SK-N-SH (cell line): Measurements from ENCODE around the gene RAB42. TPM values are rescaled to one million over a fixed set of nuclear protein-coding genes. Genes with fewer than 3 reads are reported as not detected.

Source experiments
- CTCF ChIA-PET: fragments of 300-600, 350-600 bp; formaldehyde crosslinking; extraction: SDS; loops from one replicate; lab custom pipeline; 2021; lab: Yijun Ruan, JAX
- POLR2A ChIA-PET: fragments of 350-600 bp; sonication (Branson Sonifier 250); formaldehyde crosslinking; extraction: SDS; loops from one replicate; lab custom pipeline; 2020; ENCODE audit warnings: antibody characterized with exemption, inconsistent platforms; lab: Yijun Ruan, JAX
- DNase-seq: peaks from one replicate; pipeline ENCODE4 v3.0.0; 2012
- H2AFZ ChIP-seq: fragments of 200-600 bp; sonication (generic); 2 replicates; pipeline ENCODE4 v1.8.1; 2016; ENCODE audit warnings: antibody characterized with exemption, mild to moderate bottlenecking, low read depth
- H3F3A ChIP-seq: fragments of 200-600 bp; sonication (generic); replicated peaks from 2 replicates; pipeline ENCODE3; 2016; ENCODE audit warnings: antibody characterized with exemption, mild to moderate bottlenecking; ENCODE audit not compliant: insufficient read depth
- H3K27ac ChIP-seq, 2 experiments: fragments of 200-500 bp in 1 of 2; fragments of 200-600 bp in 1 of 2; sonication (Bioruptor generic) in 1 of 2; sonication (generic), shearing (Covaris generic) in 1 of 2; 2 replicates each; pipeline versions ENCODE4 v1.5.1 to v1.6.1; 2014 to 2016; ENCODE audit warnings: low read depth in 2 of 2, inconsistent platforms in 1 of 2, low read length in 1 of 2, mild to moderate bottlenecking in 1 of 2, mixed read lengths in 1 of 2
- H3K27me3 ChIP-seq: fragments of 200-600 bp; sonication (generic), shearing (Covaris generic); 2 replicates; pipeline ENCODE4 v1.6.1; 2016; ENCODE audit warnings: mixed run types; ENCODE audit not compliant: insufficient read depth
- H3K36me3 ChIP-seq, 2 experiments: fragments of 200-500 bp in 1 of 2; fragments of 200-600 bp in 1 of 2; sonication (Bioruptor generic) in 1 of 2; sonication (generic) in 1 of 2; replicated peaks in 1 of 2; 2 replicates each; pipeline versions ENCODE3 to v1.5.1; 2014 to 2016; ENCODE audit warnings: low read length in 1 of 2, mild to moderate bottlenecking in 1 of 2; ENCODE audit not compliant: insufficient read depth in 2 of 2, control insufficient read depth in 1 of 2
- H3K4me1 ChIP-seq, 2 experiments: fragments of 200-500 bp in 1 of 2; fragments of 200-600 bp in 1 of 2; sonication (Bioruptor generic) in 1 of 2; sonication (generic), shearing (Covaris generic) in 1 of 2; 2 replicates each; pipeline versions ENCODE4 v1.5.1 to v1.6.1; 2014 to 2016; ENCODE audit warnings: low read depth in 1 of 2, low read length in 1 of 2, mixed run types in 1 of 2; ENCODE audit not compliant: insufficient read depth in 2 of 2, control insufficient read depth in 1 of 2
- H3K4me2 ChIP-seq: fragments of 200-600 bp; sonication (generic), shearing (Covaris generic); 2 replicates; pipeline ENCODE4 v1.6.1; 2017; ENCODE audit warnings: mixed run types
- H3K4me3 ChIP-seq, 2 experiments: fragments of 200-500 bp in 1 of 2; fragments of 200-600 bp in 1 of 2; sonication (Bioruptor generic) in 1 of 2; sonication (generic), shearing (Covaris generic) in 1 of 2; 2 replicates each; pipeline versions ENCODE4 v1.5.1 to v1.8.1; 2014 to 2016; ENCODE audit warnings: low read depth in 2 of 2, inconsistent platforms in 1 of 2, low read length in 1 of 2, mild to moderate bottlenecking in 1 of 2, mixed read lengths in 1 of 2, moderate library complexity in 1 of 2
- H3K79me2 ChIP-seq: fragments of 200-600 bp; sonication (generic); 2 replicates; pipeline ENCODE4 v1.8.1; 2017; ENCODE audit warnings: mild to moderate bottlenecking; ENCODE audit not compliant: insufficient read depth
- H3K9ac ChIP-seq: fragments of 200-600 bp; sonication (generic); 2 replicates; pipeline ENCODE4 v1.6.1; 2017; ENCODE audit warnings: mixed run types
- H3K9me2 ChIP-seq: fragments of 200-600 bp; sonication (generic); 2 replicates; pipeline ENCODE4 v1.6.1; 2017; ENCODE audit warnings: mixed run types
- H3K9me3 ChIP-seq: fragments of 200-600 bp; sonication (generic); 2 replicates; pipeline ENCODE4 v1.6.1; 2017; ENCODE audit warnings: mixed run types, mild to moderate bottlenecking, moderate library complexity
- H4K20me1 ChIP-seq: fragments of 200-600 bp; sonication (generic); 2 replicates; pipeline ENCODE4 v1.6.1; 2017; ENCODE audit warnings: mild to moderate bottlenecking, mixed run types; ENCODE audit not compliant: insufficient read depth
- ELF1 ChIP-seq: IDR thresholded peaks from 2 replicates; pipeline ENCODE4 v1.4.0; 2012
- EP300 ChIP-seq, 2 experiments: IDR thresholded peaks; 2 replicates each; pipeline versions ENCODE4 v1.4.0 to v1.6.1; 2012; ENCODE audit warnings: borderline replicate concordance in 1 of 2, low read depth in 1 of 2, low read length in 1 of 2
- FOSL2 ChIP-seq: IDR thresholded peaks from 2 replicates; pipeline ENCODE4 v1.4.0; 2012; ENCODE audit warnings: low read depth, mild to moderate bottlenecking, moderate library complexity, borderline replicate concordance
- FOXJ3 ChIP-seq: sonication (generic); formaldehyde crosslinking; IDR thresholded peaks from 2 replicates; pipeline ENCODE4 v1.5.1; 2020; ENCODE audit warnings: mild to moderate bottlenecking, missing genetic modification reagents
- GABPA ChIP-seq: IDR thresholded peaks from 2 replicates; pipeline ENCODE4 v1.4.0; 2012; ENCODE audit warnings: low read depth, mild to moderate bottlenecking
- GATA2 ChIP-seq: sonication (generic); formaldehyde crosslinking; IDR thresholded peaks from 2 replicates; pipeline ENCODE4 v1.5.0; 2020; ENCODE audit warnings: mild to moderate bottlenecking, missing genetic modification reagents
- JUND ChIP-seq: IDR thresholded peaks from 2 replicates; pipeline ENCODE4 v1.4.0; 2012
- NFIC ChIP-seq: IDR thresholded peaks from 2 replicates; pipeline ENCODE4 v1.4.0; 2012; ENCODE audit warnings: borderline replicate concordance
- RCOR1 ChIP-seq: fragments of 150-350 bp; IDR thresholded peaks from 2 replicates; pipeline ENCODE4 v1.6.1; 2017; ENCODE audit warnings: antibody characterized with exemption, low read length
- RFX5 ChIP-seq: IDR thresholded peaks from 2 replicates; pipeline ENCODE4 v1.6.1; 2012; ENCODE audit warnings: mild to moderate bottlenecking, improper control_type of control experiment, low read length
- RXRA ChIP-seq: IDR thresholded peaks from 2 replicates; pipeline ENCODE4 v1.4.0; 2012; ENCODE audit warnings: low read depth, mild to moderate bottlenecking, borderline replicate concordance
- SIN3A ChIP-seq: IDR thresholded peaks from 2 replicates; pipeline ENCODE4 v1.6.1; 2012; ENCODE audit warnings: low read depth, mild to moderate bottlenecking, low read length, moderate library complexity, borderline replicate concordance
- TCF12 ChIP-seq: IDR thresholded peaks from 2 replicates; pipeline ENCODE4 v1.4.0; 2012
- TEAD4 ChIP-seq: IDR thresholded peaks from 2 replicates; pipeline ENCODE4 v1.4.0; 2012; ENCODE audit warnings: mild to moderate bottlenecking, borderline replicate concordance; ENCODE audit not compliant: insufficient read depth
- YY1 ChIP-seq: IDR thresholded peaks from 2 replicates; pipeline ENCODE4 v1.4.0; 2012; ENCODE audit warnings: low read depth, mild to moderate bottlenecking
- WGBS: methylation state at CpG from one replicate; pipeline ENCODE4 v1.1.6; 2017; ENCODE audit warnings: low lambda C conversion rate; 5-methylcytosine and 5-hydroxymethylcytosine counted together
- polyA plus RNA-seq, 3 experiments: library from polyadenylated mRNA; depleted of rRNA; stranded (reverse); fragments of >200 nt; gene quantifications; 2 replicates each; pipeline ENCODE4 v1.2.3, GENCODE V29; 2012
- TF ChIP-seq, protein P1 (sequence below): IDR thresholded peaks from 2 replicates; pipeline ENCODE4; 2012
- TF ChIP-seq, protein P2 (sequence below): fragments of 150-350 bp; IDR thresholded peaks from 2 replicates; pipeline ENCODE4 v1.6.1; 2016; ENCODE audit warnings: mild to moderate bottlenecking, low read depth, low read length
- TF ChIP-seq, protein P3 (sequence below): fragments of 200-600 bp; sonication (generic); IDR thresholded peaks from 2 replicates; pipeline ENCODE4 v1.6.1; 2017; ENCODE audit warnings: antibody characterized with exemption, mild to moderate bottlenecking, moderate library complexity
- TF ChIP-seq, protein P4 (sequence below): IDR thresholded peaks from 2 replicates; pipeline ENCODE4 v1.4.0; 2012; ENCODE audit warnings: low read depth, borderline replicate concordance
- TF ChIP-seq, protein P5 (sequence below): IDR thresholded peaks from 2 replicates; pipeline ENCODE4 v1.4.0; 2012; ENCODE audit warnings: low read depth

The RAB42 gene
- polyA plus RNA-seq, 1 of the 3 experiments (the other 2 are of a cell fraction): 4.6 TPM

DNA sequence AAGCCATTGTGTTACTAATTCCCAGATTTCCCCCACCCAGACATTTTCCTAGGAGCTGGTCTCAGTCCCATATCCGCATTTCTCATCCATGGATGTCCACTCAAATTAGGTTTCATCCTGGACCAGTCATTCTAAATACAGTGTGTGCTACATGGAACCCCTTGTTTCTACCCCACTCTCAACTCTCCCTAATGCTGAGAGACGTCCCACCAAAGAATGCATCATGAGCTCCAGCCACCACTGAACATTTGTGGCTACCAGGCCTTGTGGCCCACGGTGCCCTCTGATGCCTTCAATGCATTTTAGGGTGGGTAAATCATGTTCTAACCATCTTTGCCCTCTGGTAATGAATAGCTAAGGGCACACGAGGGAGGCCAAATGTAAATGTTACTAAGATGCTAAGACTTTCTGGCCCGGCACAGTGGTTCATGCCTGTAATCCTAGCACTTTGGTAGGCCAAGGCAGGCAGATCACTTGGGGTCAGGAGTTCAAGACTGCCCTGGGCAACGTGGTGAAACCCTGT lies 13.3 kb upstream of the RAB42 start:
- Histone ChIP-seq H3F3A (peaks cover 66% of the 10 kb centered on the region), H3K9me2 (no peaks in the 10 kb centered on the region), H4K20me1 (peaks cover 31% of the 10 kb centered on the region), H3K27me3 (no peaks in the 10 kb centered on the region), H3K27ac (no peak overlapping the region), H3K9me3 (no peaks in the 10 kb centered on the region), H3K9ac (no peak overlapping the region), H3K4me2 (no peak overlapping the region), H2AFZ (no peak overlapping the region), H3K79me2 (peaks cover 30% of the 10 kb centered on the region), H3K36me3 (peaks cover 27 to 45% of the 10 kb centered on the region in 2 experiments), H3K4me1 (peaks cover 11 to 13% of the 10 kb centered on the region in 2 experiments; a peak in 3 of 4 replicates), H3K4me3 (no peak overlapping the region)
- TF ChIP-seq RCOR1 (no peak), EP300 (IDR thresholded peaks at IDR 0.05; ENCODE audit: borderline replicate concordance in 1 of 2, low read depth in 1 of 2, low read length in 1 of 2) (no peak), GATA2 (CRISPR knock-in tag) (no peak), TCF12 (no peak), GABPA (no peak), YY1 (no peak), TEAD4 (no peak), FOSL2 (no peak), ELF1 (no peak), FOXJ3 (CRISPR knock-in tag) (no peak), RFX5 (no peak), JUND (no peak), SIN3A (no peak), RXRA (no peak), NFIC (no peak)
- TF ChIP-seq, protein P1, sequence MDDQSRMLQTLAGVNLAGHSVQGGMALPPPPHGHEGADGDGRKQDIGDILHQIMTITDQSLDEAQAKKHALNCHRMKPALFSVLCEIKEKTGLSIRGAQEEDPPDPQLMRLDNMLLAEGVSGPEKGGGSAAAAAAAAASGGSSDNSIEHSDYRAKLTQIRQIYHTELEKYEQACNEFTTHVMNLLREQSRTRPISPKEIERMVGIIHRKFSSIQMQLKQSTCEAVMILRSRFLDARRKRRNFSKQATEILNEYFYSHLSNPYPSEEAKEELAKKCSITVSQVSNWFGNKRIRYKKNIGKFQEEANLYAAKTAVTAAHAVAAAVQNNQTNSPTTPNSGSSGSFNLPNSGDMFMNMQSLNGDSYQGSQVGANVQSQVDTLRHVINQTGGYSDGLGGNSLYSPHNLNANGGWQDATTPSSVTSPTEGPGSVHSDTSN: no peak
- TF ChIP-seq, protein P2, sequence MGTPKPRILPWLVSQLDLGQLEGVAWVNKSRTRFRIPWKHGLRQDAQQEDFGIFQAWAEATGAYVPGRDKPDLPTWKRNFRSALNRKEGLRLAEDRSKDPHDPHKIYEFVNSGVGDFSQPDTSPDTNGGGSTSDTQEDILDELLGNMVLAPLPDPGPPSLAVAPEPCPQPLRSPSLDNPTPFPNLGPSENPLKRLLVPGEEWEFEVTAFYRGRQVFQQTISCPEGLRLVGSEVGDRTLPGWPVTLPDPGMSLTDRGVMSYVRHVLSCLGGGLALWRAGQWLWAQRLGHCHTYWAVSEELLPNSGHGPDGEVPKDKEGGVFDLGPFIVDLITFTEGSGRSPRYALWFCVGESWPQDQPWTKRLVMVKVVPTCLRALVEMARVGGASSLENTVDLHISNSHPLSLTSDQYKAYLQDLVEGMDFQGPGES: no peak
- TF ChIP-seq, protein P3, sequence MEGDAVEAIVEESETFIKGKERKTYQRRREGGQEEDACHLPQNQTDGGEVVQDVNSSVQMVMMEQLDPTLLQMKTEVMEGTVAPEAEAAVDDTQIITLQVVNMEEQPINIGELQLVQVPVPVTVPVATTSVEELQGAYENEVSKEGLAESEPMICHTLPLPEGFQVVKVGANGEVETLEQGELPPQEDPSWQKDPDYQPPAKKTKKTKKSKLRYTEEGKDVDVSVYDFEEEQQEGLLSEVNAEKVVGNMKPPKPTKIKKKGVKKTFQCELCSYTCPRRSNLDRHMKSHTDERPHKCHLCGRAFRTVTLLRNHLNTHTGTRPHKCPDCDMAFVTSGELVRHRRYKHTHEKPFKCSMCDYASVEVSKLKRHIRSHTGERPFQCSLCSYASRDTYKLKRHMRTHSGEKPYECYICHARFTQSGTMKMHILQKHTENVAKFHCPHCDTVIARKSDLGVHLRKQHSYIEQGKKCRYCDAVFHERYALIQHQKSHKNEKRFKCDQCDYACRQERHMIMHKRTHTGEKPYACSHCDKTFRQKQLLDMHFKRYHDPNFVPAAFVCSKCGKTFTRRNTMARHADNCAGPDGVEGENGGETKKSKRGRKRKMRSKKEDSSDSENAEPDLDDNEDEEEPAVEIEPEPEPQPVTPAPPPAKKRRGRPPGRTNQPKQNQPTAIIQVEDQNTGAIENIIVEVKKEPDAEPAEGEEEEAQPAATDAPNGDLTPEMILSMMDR: no peak
- TF ChIP-seq, protein P4, sequence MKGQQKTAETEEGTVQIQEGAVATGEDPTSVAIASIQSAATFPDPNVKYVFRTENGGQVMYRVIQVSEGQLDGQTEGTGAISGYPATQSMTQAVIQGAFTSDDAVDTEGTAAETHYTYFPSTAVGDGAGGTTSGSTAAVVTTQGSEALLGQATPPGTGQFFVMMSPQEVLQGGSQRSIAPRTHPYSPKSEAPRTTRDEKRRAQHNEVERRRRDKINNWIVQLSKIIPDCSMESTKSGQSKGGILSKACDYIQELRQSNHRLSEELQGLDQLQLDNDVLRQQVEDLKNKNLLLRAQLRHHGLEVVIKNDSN: no peak
- TF ChIP-seq, protein P5, sequence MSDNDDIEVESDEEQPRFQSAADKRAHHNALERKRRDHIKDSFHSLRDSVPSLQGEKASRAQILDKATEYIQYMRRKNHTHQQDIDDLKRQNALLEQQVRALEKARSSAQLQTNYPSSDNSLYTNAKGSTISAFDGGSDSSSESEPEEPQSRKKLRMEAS: no peak
- no peak for DNase-seq
- WGBS: 70% methylated on average over 5 of the region's 6 CpGs
- ChIA-PET CTCF (interaction anchor here (1.0 to 1.4 kb wide), 5 partner anchors 12 to 330 kb away, joined by 3 to 5 read pairs (median 4); no protein-coding TSS in a partner anchor), POLR2A (interaction anchor here (1.0 to 3.6 kb wide), 5 partner anchors 9 to 70 kb away, joined by 3 to 59 read pairs (median 4); partner anchors contain the start of gene TRNAU1AP)
